H1 (cell line): ENCODE results near the gene RAD51B. TPM values are rescaled to one million over a fixed set of nuclear protein-coding genes. Genes with fewer than 3 reads are reported as not detected.

Experiments
- CTCF ChIA-PET: fragments of 300-600 bp; sonication (Branson Sonifier 250); formaldehyde crosslinking; loops from one replicate; lab custom pipeline; 2021; ENCODE audit not compliant: partially characterized antibody; lab: Charles Lee
- POLR2A ChIA-PET: fragments of 300-600 bp; sonication (Branson Sonifier 250); formaldehyde crosslinking; loops from one replicate; lab custom pipeline; 2021; ENCODE audit warnings: inconsistent platforms; ENCODE audit not compliant: partially characterized antibody; lab: Charles Lee
- DNase-seq, 2 experiments: peaks; one replicate each; pipeline versions ENCODE4 v3.0.0 to v3.0.0-alpha.2; 2010 to 2022; ENCODE audit warnings: low spot score in 2 of 2, low read depth in 1 of 2, mixed read lengths in 1 of 2
- FAIRE-seq: peaks from 2 replicates; lab custom pipeline; 2011; peaks lifted over from hg19 to GRCh38; lab: Jason Lieb, UNC
- H2AFZ ChIP-seq: 2 replicates; pipeline ENCODE4 v1.8.1; 2012; ENCODE audit warnings: low read length, inconsistent platforms
- H2AK5ac ChIP-seq: 2 replicates; pipeline ENCODE4 v1.6.1; 2013; ENCODE audit warnings: low read depth, low read length
- H2BK120ac ChIP-seq: replicated peaks from 2 replicates; pipeline ENCODE3; 2013; ENCODE audit warnings: low read depth, low read length, inconsistent platforms
- H2BK12ac ChIP-seq: 2 replicates; pipeline ENCODE4 v1.6.1; 2013; ENCODE audit warnings: low read depth, low read length
- H2BK15ac ChIP-seq: 2 replicates; pipeline ENCODE4 v1.6.1; 2013; ENCODE audit warnings: low read length
- H2BK20ac ChIP-seq: 2 replicates; pipeline ENCODE4 v1.6.1; 2013; ENCODE audit warnings: low read length
- H2BK5ac ChIP-seq: 2 replicates; pipeline ENCODE4 v1.6.1; 2013; ENCODE audit warnings: low read depth, low read length
- H3K14ac ChIP-seq: 2 replicates; pipeline ENCODE4 v1.6.1; 2013; ENCODE audit warnings: inconsistent platforms; ENCODE audit not compliant: insufficient read length
- H3K18ac ChIP-seq: 2 replicates; pipeline ENCODE4 v1.6.1; 2013; ENCODE audit warnings: low read length; ENCODE audit errors: extremely low read depth
- H3K23ac ChIP-seq: 2 replicates; pipeline ENCODE4 v1.6.1; 2013; ENCODE audit warnings: inconsistent platforms; ENCODE audit not compliant: insufficient read length
- H3K23me2 ChIP-seq: 2 replicates; pipeline ENCODE4 v1.6.1; 2013; ENCODE audit warnings: low read depth, low read length
- H3K27ac ChIP-seq: 2 replicates; pipeline ENCODE4 v1.6.1; 2011; ENCODE audit warnings: low read depth, low read length, inconsistent platforms
- H3K27me3 ChIP-seq, 4 experiments: replicated peaks in 1 of 4; 1 replicate in 1 of 4; 2 replicates in 3 of 4; pipeline versions ENCODE4 v1.6.1 to v1.8.1; 2011 to 2013; ENCODE audit warnings: low read length in 3 of 4, mild to moderate bottlenecking in 3 of 4, inconsistent platforms in 2 of 4, mixed read lengths in 2 of 4, moderate library complexity in 1 of 4; ENCODE audit not compliant: control insufficient read depth in 3 of 4, insufficient read depth in 3 of 4; ENCODE audit errors: extremely low read depth in 1 of 4
- H3K36me3 ChIP-seq, 4 experiments: 2 replicates each; pipeline versions ENCODE4 v1.6.1 to v1.8.1; 2011 to 2013; ENCODE audit warnings: mild to moderate bottlenecking in 4 of 4, low read length in 3 of 4, moderate library complexity in 2 of 4, control low read depth in 1 of 4, inconsistent platforms in 1 of 4; ENCODE audit not compliant: insufficient read depth in 4 of 4, control insufficient read depth in 2 of 4
- H3K4ac ChIP-seq: replicated peaks from 2 replicates; pipeline ENCODE3; 2013; ENCODE audit warnings: low read length, low read depth, mixed read lengths, inconsistent platforms; ENCODE audit not compliant: insufficient read length
- H3K4me1 ChIP-seq, 4 experiments: replicated peaks in 1 of 4; 1 replicate in 1 of 4; 2 replicates in 3 of 4; pipeline versions ENCODE4 v1.6.1 to v1.8.1; 2011 to 2013; ENCODE audit warnings: low read length in 3 of 4, inconsistent platforms in 2 of 4, mixed read lengths in 1 of 4; ENCODE audit not compliant: insufficient read depth in 4 of 4, control insufficient read depth in 3 of 4
- H3K4me2 ChIP-seq, 2 experiments: 2 replicates each; pipeline versions ENCODE4 v1.6.1 to v1.8.1; 2011 to 2013; ENCODE audit warnings: low read depth in 2 of 2, low read length in 2 of 2, control low read depth in 1 of 2, inconsistent platforms in 1 of 2, mild to moderate bottlenecking in 1 of 2; ENCODE audit not compliant: insufficient read depth in 1 of 2
- H3K4me3 ChIP-seq, 4 experiments: fragments of 200-600, 300-600 bp in 1 of 4; sonication (generic), shearing (Covaris generic), sonication (Bioruptor Twin) in 1 of 4; 2 replicates each; pipeline versions ENCODE4 v1.5.1 to v1.8.1; 2011 to 2016; ENCODE audit warnings: low read length in 4 of 4, low read depth in 3 of 4, control low read depth in 2 of 4, inconsistent platforms in 2 of 4, mild to moderate bottlenecking in 2 of 4, mixed read lengths in 1 of 4, moderate library complexity in 1 of 4; ENCODE audit not compliant: insufficient read depth in 2 of 4; ENCODE audit errors: extremely low read depth in 1 of 4
- H3K56ac ChIP-seq: replicated peaks from 2 replicates; pipeline ENCODE3; 2013; ENCODE audit warnings: low read depth, mild to moderate bottlenecking, mixed read lengths, low read length, inconsistent platforms; ENCODE audit not compliant: insufficient read length
- H3K79me1 ChIP-seq: 2 replicates; pipeline ENCODE4 v1.6.1; 2013; ENCODE audit warnings: low read depth, low read length, control low read depth
- H3K79me2 ChIP-seq, 2 experiments: 2 replicates each; pipeline versions ENCODE4 v1.6.1 to v1.8.1; 2012 to 2013; ENCODE audit warnings: low read length in 2 of 2, mild to moderate bottlenecking in 2 of 2, inconsistent platforms in 1 of 2; ENCODE audit not compliant: insufficient read depth in 2 of 2, control insufficient read depth in 1 of 2
- H3K9ac ChIP-seq, 4 experiments: replicated peaks in 1 of 4; 1 replicate in 1 of 4; 2 replicates in 3 of 4; pipeline versions ENCODE4 v1.6.1 to v1.8.1; 2011 to 2013; ENCODE audit warnings: low read depth in 3 of 4, low read length in 3 of 4, control low read depth in 2 of 4, mild to moderate bottlenecking in 2 of 4, moderate library complexity in 2 of 4, inconsistent platforms in 1 of 4; ENCODE audit errors: extremely low read depth in 1 of 4
- H3K9me3 ChIP-seq, 2 experiments: 2 replicates each; pipeline versions ENCODE4 v1.6.1 to v1.8.1; 2012 to 2013; ENCODE audit warnings: mild to moderate bottlenecking in 2 of 2, moderate library complexity in 2 of 2, control low read depth in 1 of 2, inconsistent platforms in 1 of 2, low read depth in 1 of 2, low read length in 1 of 2, mixed read lengths in 1 of 2; ENCODE audit not compliant: insufficient read depth in 2 of 2
- H4K20me1 ChIP-seq, 2 experiments: replicated peaks in 1 of 2; 2 replicates each; pipeline versions ENCODE3 to v1.8.1; 2011 to 2013; ENCODE audit warnings: inconsistent platforms in 2 of 2, low read length in 2 of 2, mild to moderate bottlenecking in 1 of 2; ENCODE audit not compliant: insufficient read depth in 2 of 2, control insufficient read depth in 1 of 2
- H4K5ac ChIP-seq: 2 replicates; pipeline ENCODE4 v1.6.1; 2013; ENCODE audit warnings: low read length, low read depth, mixed read lengths, inconsistent platforms; ENCODE audit not compliant: insufficient read length
- H4K8ac ChIP-seq: 2 replicates; pipeline ENCODE4 v1.8.0; 2013; ENCODE audit warnings: mild to moderate bottlenecking, moderate library complexity, low read length, inconsistent platforms; ENCODE audit not compliant: insufficient read depth; ENCODE audit errors: extremely low read depth
- H4K91ac ChIP-seq: replicated peaks from 2 replicates; pipeline ENCODE3; 2013; ENCODE audit warnings: low read length, mixed read lengths, inconsistent platforms; ENCODE audit not compliant: insufficient read length
- ATF2 ChIP-seq: IDR thresholded peaks from 2 replicates; pipeline ENCODE4 v1.6.1; 2012; ENCODE audit warnings: low read length, inconsistent platforms
- BCL11A ChIP-seq, 2 experiments: IDR thresholded peaks; one replicate each; pipeline ENCODE4 v1.6.1; 2011; ENCODE audit warnings: low read depth in 2 of 2, low read length in 2 of 2, mild to moderate bottlenecking in 2 of 2
- CBX8 ChIP-seq: fragments of 300-800, 300-1000 bp; sonication (generic); IDR thresholded peaks from 2 replicates; pipeline ENCODE4 v1.7.1; 2016; ENCODE audit warnings: low read depth, low read length, borderline replicate concordance
- CEBPB ChIP-seq: IDR thresholded peaks from 2 replicates; pipeline ENCODE4 v1.6.1; 2012; ENCODE audit warnings: low read depth, low read length
- FOSL1 ChIP-seq: IDR thresholded peaks from 2 replicates; pipeline ENCODE4 v1.6.1; 2011; ENCODE audit warnings: mild to moderate bottlenecking, low read depth, low read length, moderate library complexity; ENCODE audit not compliant: insufficient read depth
- JUN ChIP-seq: IDR thresholded peaks from 2 replicates; pipeline ENCODE4 v1.6.1; 2011; ENCODE audit warnings: low read depth, mild to moderate bottlenecking, improper control_type of control experiment, low read length
- MAFK ChIP-seq: IDR thresholded peaks from 2 replicates; pipeline ENCODE4 v1.6.1; 2012; ENCODE audit warnings: low read depth, mild to moderate bottlenecking, improper control_type of control experiment, low read length
- NANOG ChIP-seq: IDR thresholded peaks from 2 replicates; pipeline ENCODE4 v1.6.1; 2011; ENCODE audit warnings: low read length, low read depth, mild to moderate bottlenecking, inconsistent platforms; ENCODE audit not compliant: insufficient read depth, poor library complexity, severe bottlenecking
- PHF8 ChIP-seq: fragments of 200-600 bp; sonication (generic); conservative IDR thresholded peaks from 2 replicates; pipeline ENCODE4 v1.7.1; 2012; ENCODE audit warnings: low read depth, mild to moderate bottlenecking, inconsistent platforms, low read length, moderate library complexity
- SAP30 ChIP-seq: fragments of 300-600 bp; sonication (generic); IDR thresholded peaks from 2 replicates; pipeline ENCODE4 v1.7.1; 2012; ENCODE audit warnings: low read length, moderate library complexity, mild to moderate bottlenecking, inconsistent platforms; ENCODE audit not compliant: insufficient read depth, insufficient replicate concordance
- SIN3A ChIP-seq, 2 experiments: IDR thresholded peaks in 1 of 2; conservative IDR thresholded peaks in 1 of 2; 2 replicates each; pipeline ENCODE4 v1.6.1; 2011 to 2012; ENCODE audit warnings: low read length in 2 of 2, improper control_type of control experiment in 1 of 2, low read depth in 1 of 2, mild to moderate bottlenecking in 1 of 2
- TCF12 ChIP-seq: IDR thresholded peaks from 2 replicates; pipeline ENCODE4 v1.6.1; 2011; ENCODE audit warnings: low read depth, mild to moderate bottlenecking, low read length
- WGBS, 2 experiments: shearing (Covaris generic) in 1 of 2; methylation state at CpG; one replicate each; pipeline versions ENCODE4 v1.1.6 to v1.1.7; 2013 to 2015; ENCODE audit warnings: low lambda C conversion rate in 2 of 2, mixed read lengths in 2 of 2, inconsistent platforms in 1 of 2, low coverage in 1 of 2, missing lambda C conversion rate in 1 of 2; ENCODE audit not compliant: insufficient replicate concordance in 2 of 2, insufficient coverage in 1 of 2, insufficient read length in 1 of 2; ENCODE audit errors: extremely low coverage in 1 of 2, missing lambda C conversion rate in 1 of 2; 5-methylcytosine and 5-hydroxymethylcytosine counted together
- polyA plus RNA-seq, 7 experiments: library from polyadenylated mRNA; depleted of rRNA in 3 of 7; stranded (reverse) in 5 of 7; unstranded in 2 of 7; fragments of >200 nt in 5 of 7; fragments of 200-250 nt in 2 of 7; gene quantifications; 1 replicate in 5 of 7; 2 replicates in 1 of 7; 4 replicates in 1 of 7; pipeline versions ENCODE4 v1.2.1 to v1.2.3, GENCODE V29; 2011 to 2013; ENCODE audit warnings: missing spikeins in 2 of 7, mixed read lengths in 2 of 7
- total RNA-seq: library from RNA; stranded (reverse); fragmentation: NEBNext Ultra II Directional; extraction: Animal tissue kit (Norgen Biotek cat#: 25700); gene quantifications from 2 replicates; pipeline ENCODE4 v1.2.1, GENCODE V29; 2021

Gene RAD51B
- total and polyA plus RNA-seq, 2 of the 8 experiments (the other 6 are each of a cell fraction or from before 2014, with no cell fraction given) = 3.9 to 14.9 TPM

GRCh38 chr14:68536018-68536410 lies 716.4 kb downstream of the RAD51B start:
- no peaks in the 10 kb centered on the region for H3K4me1 ChIP-seq
- no peak overlapping the region for H3K27ac ChIP-seq
- no peaks in the 10 kb centered on the region for H3K79me1 ChIP-seq
- H3K4ac ChIP-seq = no peak overlapping the region
- H3K14ac ChIP-seq = no peak overlapping the region
- H4K5ac ChIP-seq = no peak overlapping the region
- H4K91ac ChIP-seq = no peak overlapping the region
- no peak for DNase-seq
- ChIA-PET CTCF (interaction anchor here (0.6 to 1.4 kb wide), 3 partner anchors 12 to 297 kb away, joined by 3 read pairs; no protein-coding TSS in a partner anchor), POLR2A (no interaction called here)
- no peak overlapping the region for H2BK5ac ChIP-seq
- H2BK12ac ChIP-seq = no peak overlapping the region
- no peaks in the 10 kb centered on the region for H4K20me1 ChIP-seq
- no peak overlapping the region for H2AK5ac ChIP-seq
- no peak overlapping the region for H3K9ac ChIP-seq
- H3K79me2 ChIP-seq = no peaks in the 10 kb centered on the region
- H2AFZ ChIP-seq = no peak overlapping the region
- no peak overlapping the region for H2BK20ac ChIP-seq
- H3K27me3 ChIP-seq = no peaks in the 10 kb centered on the region; a peak in 1 of 7 replicates
- no peak overlapping the region for H4K8ac ChIP-seq
- no peak overlapping the region for H3K4me3 ChIP-seq
- H3K9me3 ChIP-seq = 0 out of 4 replicates have a peak, but pooled peaks cover 0 to under 1% of the 10 kb centered on the region in 2 experiments
- FAIRE-seq = no peak
- WGBS, 2 experiments = 90% methylated on average over 1 of the region's 1 CpG; no CpG with 5 or more reads in 1 of the 2 experiments
- H3K36me3 ChIP-seq = no peaks in the 10 kb centered on the region
- H3K23ac ChIP-seq = no peak overlapping the region
- H3K56ac ChIP-seq = no peak overlapping the region
- no peak overlapping the region for H2BK15ac ChIP-seq
- no peak overlapping the region for H3K18ac ChIP-seq
- no peak overlapping the region for H2BK120ac ChIP-seq
- H3K23me2 ChIP-seq = no peaks in the 10 kb centered on the region
- H3K4me2 ChIP-seq = no peak overlapping the region
- TF ChIP-seq CBX8 = no peak
- TF ChIP-seq FOSL1 = no peak
- no peak for TF ChIP-seq SAP30
- TF ChIP-seq SIN3A (conservative IDR thresholded peaks at IDR 0.05 in 1 of 2, IDR thresholded peaks at IDR 0.05 in 1 of 2; ENCODE audit: low read depth in 1 of 2, low read length in 2 of 2) = no peak
- TF ChIP-seq BCL11A (IDR thresholded peaks at IDR 0.05; ENCODE audit: low read depth in 2 of 2, low read length in 2 of 2) = no peak
- no peak for TF ChIP-seq CEBPB
- TF ChIP-seq TCF12 = no peak
- no peak for TF ChIP-seq JUN
- TF ChIP-seq MAFK = no peak
- no peak for TF ChIP-seq ATF2
- TF ChIP-seq NANOG = no peak
- no peak for TF ChIP-seq PHF8
